Osteocyte (in vitro differentiated cells): ENCODE data around the gene APRT. TPM values are rescaled to one million over a fixed set of nuclear protein-coding genes. Genes with fewer than 3 reads are reported as not detected.

Experiments
- DNase-seq: peaks from one replicate; pipeline ENCODE4 v3.0.0; 2021; ENCODE audit warnings: mixed read lengths; ENCODE audit not compliant: unreplicated experiment; ENCODE audit errors: extremely low spot score
- H3K27ac Mint-ChIP-seq: one replicate; pipeline ENCODE4 v1.8.0; 2021; ENCODE audit warnings: mild to moderate bottlenecking, mixed read lengths; ENCODE audit not compliant: unreplicated experiment
- H3K27me3 Mint-ChIP-seq: one replicate; pipeline ENCODE4 v1.8.0; 2021; ENCODE audit warnings: mixed read lengths; ENCODE audit not compliant: unreplicated experiment
- H3K36me3 Mint-ChIP-seq: one replicate; pipeline ENCODE4 v1.8.0; 2021; ENCODE audit warnings: mixed read lengths; ENCODE audit not compliant: unreplicated experiment
- H3K4me1 Mint-ChIP-seq: one replicate; pipeline ENCODE4 v1.8.0; 2021; ENCODE audit warnings: mixed read lengths; ENCODE audit not compliant: unreplicated experiment
- H3K4me3 Mint-ChIP-seq: one replicate; pipeline ENCODE4 v1.8.0; 2021; ENCODE audit warnings: mild to moderate bottlenecking, moderate library complexity, mixed read lengths; ENCODE audit not compliant: unreplicated experiment
- H3K9me3 Mint-ChIP-seq: one replicate; pipeline ENCODE4 v1.8.0; 2021; ENCODE audit warnings: mixed read lengths; ENCODE audit not compliant: unreplicated experiment
- long read RNA-seq: library from polyadenylated mRNA; unstranded; transcript quantifications from one replicate; pipeline ENCODE4 v2.0.0, GENCODE V29; 2021
- total RNA-seq: library from RNA; stranded (reverse); gene quantifications from 2 replicates; pipeline ENCODE4 v1.2.1, GENCODE V29; 2021
- TF ChIP-seq, protein P1 (sequence below): fragments of 200-600 bp; sonication (generic); IDR thresholded peaks from 2 replicates; pipeline ENCODE4 v1.5.0; 2021; ENCODE audit warnings: antibody characterized with exemption, mild to moderate bottlenecking, moderate library complexity

APRT gene, protein sequence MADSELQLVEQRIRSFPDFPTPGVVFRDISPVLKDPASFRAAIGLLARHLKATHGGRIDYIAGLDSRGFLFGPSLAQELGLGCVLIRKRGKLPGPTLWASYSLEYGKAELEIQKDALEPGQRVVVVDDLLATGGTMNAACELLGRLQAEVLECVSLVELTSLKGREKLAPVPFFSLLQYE
- 77.1 and 83.9 TPM in 2 replicates for total RNA-seq
- long read RNA-seq, transcript APRT-201 (5 exons, 947 nt), result major isoform, 9 of 15 reads
- long read RNA-seq, partial matches to known transcripts, result 1 of 15 reads
- long read RNA-seq, other reads (novel, unspliced or antisense), result 1 of 15 reads

DNA sequence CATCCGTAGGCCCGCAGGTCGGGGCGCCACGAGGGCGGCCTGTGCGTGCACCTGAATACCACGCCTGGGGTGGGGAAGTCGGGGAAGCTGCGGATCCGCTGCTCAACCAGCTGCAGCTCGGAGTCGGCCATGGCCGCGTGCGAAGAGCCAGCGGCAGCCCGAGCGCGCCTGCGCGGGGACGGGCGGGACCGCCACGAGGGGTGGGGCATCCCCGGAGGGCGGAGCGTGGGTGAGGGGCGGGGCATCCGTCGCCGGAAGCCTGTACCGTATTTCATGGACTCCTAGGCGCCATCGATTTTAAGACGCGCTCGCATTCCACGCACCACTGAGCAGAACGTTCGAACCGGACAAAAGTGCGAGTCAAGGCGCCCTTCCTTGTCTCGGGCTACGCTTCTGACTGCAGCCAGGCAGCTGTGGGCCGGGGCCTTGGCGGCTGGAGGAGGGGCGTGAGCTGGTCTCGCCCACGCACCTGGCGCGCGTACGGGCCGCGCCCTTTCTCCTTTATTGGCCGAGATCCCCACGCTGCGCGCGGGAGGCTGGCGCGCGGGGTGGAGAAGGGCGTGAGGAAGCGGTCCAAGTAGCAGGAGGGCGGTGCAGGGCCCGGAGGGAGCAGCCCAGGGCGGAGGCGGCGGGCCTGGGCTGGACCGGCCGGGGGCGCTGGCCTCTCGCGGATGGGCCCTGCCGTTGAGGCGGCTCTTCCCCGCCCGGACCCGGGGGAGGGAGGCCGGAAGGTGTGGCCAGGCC, at the start of gene APRT:
APRT (minus strand) TSS at position 160 of the 744 bp plus-strand sequence; CDS start at position 131, 29 bp downstream.
- TF ChIP-seq, protein P1, sequence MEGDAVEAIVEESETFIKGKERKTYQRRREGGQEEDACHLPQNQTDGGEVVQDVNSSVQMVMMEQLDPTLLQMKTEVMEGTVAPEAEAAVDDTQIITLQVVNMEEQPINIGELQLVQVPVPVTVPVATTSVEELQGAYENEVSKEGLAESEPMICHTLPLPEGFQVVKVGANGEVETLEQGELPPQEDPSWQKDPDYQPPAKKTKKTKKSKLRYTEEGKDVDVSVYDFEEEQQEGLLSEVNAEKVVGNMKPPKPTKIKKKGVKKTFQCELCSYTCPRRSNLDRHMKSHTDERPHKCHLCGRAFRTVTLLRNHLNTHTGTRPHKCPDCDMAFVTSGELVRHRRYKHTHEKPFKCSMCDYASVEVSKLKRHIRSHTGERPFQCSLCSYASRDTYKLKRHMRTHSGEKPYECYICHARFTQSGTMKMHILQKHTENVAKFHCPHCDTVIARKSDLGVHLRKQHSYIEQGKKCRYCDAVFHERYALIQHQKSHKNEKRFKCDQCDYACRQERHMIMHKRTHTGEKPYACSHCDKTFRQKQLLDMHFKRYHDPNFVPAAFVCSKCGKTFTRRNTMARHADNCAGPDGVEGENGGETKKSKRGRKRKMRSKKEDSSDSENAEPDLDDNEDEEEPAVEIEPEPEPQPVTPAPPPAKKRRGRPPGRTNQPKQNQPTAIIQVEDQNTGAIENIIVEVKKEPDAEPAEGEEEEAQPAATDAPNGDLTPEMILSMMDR, result peak; percentile 54
- peak; percentile 99 for DNase-seq
- Mint-ChIP-seq H3K4me1 (peaks cover 21% of the 10 kb centered on the region), H3K36me3 (no peaks in the 10 kb centered on the region), H3K27ac (peak within 1 kb of the TSS; percentile 89), H3K4me3 (peak within 1 kb of the TSS; percentile 88), H3K9me3 (no peaks in the 10 kb centered on the region), H3K27me3 (no peaks in the 10 kb centered on the region)

DNA sequence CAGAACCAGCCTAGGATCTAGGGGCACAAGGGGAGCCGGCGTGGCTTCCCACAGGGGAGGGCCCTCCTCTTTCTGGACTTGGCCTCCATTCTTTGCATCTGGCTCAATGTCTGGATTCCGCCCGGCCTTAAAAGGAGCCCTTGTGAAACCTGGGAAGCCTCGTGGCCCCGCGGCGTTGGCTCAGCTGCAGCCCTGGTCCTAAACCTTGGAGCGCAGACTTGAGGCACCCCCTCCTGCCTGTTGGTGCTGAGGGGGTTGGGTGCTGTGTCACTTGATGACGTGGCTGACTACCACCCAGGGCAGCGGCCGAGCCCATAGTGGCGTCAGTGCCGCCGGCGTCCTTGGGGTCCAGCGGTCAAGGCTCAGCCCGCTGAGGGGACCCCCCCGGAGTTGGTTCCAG, 49.6 kb upstream of the APRT start:
- Mint-ChIP-seq H3K36me3 (peaks cover 21% of the 10 kb centered on the region), H3K27ac (no peak overlapping the region), H3K9me3 (no peaks in the 10 kb centered on the region), H3K4me3 (no peak overlapping the region), H3K27me3 (no peaks in the 10 kb centered on the region), H3K4me1 (peaks cover 10% of the 10 kb centered on the region)
- TF ChIP-seq, protein P1, result no peak
- no peak for DNase-seq

DNA sequence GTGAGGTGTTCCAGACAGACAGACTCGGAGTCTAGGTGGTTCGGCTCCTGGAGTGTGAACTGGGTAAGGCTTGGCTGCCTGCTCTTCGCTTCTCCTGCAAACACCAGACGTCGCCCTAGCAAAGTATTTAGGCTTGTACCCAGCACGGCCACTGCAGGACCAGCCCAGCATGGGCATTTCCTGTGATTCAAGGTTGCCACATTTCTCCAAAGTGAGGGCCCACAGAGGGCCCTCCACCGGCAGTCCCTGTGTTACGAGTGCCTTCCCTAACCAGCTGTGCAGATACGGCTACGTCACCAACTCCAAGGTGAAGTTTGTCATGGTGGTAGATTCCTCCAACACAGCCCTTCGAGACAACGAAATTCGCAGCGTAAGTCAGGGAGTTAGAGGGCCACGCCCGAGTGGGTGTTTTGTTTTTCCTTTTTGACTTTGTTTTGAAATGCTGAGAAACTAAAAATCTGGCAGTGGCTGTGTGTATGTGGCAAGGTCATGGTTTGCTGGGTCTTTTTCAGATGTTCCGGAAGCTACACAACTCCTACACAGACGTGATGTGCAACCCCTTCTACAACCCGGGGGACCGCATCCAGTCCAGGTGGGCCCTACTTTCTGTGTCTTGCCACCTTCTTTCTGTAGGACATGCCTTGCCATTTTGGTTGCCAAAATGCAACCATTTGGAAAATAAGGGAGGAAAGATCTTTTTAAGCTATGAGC, 47.8 kb upstream of the APRT start:
- Mint-ChIP-seq H3K4me1 (peaks cover 19% of the 10 kb centered on the region), H3K9me3 (no peaks in the 10 kb centered on the region), H3K27me3 (no peaks in the 10 kb centered on the region), H3K36me3 (peaks cover 21% of the 10 kb centered on the region), H3K27ac (no peak overlapping the region), H3K4me3 (no peak overlapping the region)
- DNase-seq, result no peak
- TF ChIP-seq, protein P1, result no peak

DNA sequence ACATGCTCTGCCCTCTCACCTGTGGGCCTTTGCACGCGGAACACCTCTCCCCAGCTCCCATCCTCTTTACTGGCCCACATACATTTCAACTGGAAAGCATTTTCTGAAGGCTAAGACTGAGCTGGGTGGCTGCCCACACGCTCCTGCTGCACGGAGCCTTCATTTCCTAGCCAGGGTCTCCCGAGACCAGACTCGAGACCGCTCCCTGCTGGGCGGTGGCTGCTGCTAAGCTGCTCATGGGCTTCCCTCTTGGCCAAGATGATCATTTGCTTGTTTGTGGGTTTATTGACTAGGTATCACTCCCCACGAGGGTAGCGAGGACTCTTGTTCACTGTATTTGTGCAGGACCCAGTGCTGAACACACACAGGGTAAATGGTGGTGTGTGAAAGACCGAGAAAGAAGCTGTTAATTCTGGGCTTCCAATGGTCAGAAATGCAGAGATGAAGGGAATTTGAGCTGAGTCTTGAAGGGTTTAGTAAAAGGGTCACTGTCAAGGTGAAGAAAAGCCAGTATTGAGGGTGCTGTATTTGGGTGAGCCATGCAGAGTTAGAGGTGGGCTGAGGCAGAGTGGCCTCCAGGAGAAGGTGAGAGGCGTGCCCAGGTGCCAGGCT, 46.1 kb upstream of the APRT start:
- no peaks in the 10 kb centered on the region for H3K27me3 Mint-ChIP-seq
- H3K9me3 Mint-ChIP-seq, result no peaks in the 10 kb centered on the region
- peak overlapping the region; percentile 89 for H3K4me3 Mint-ChIP-seq
- H3K4me1 Mint-ChIP-seq, result peaks cover 19% of the 10 kb centered on the region
- TF ChIP-seq, protein P1, result peak; percentile 64
- peak overlapping the region; percentile 86 for H3K27ac Mint-ChIP-seq
- peaks cover 21% of the 10 kb centered on the region for H3K36me3 Mint-ChIP-seq
- no peak for DNase-seq
